Glomerular endothelial cell (primary cell): ENCODE results near the gene OGDHL. TPM values are rescaled to one million over a fixed set of nuclear protein-coding genes. Genes with fewer than 3 reads are reported as not detected.

Source experiments
- DNase-seq: peaks from one replicate; pipeline ENCODE4 v3.0.0-alpha.2; 2011; ENCODE audit warnings: low read depth, low spot score; ENCODE audit errors: extremely low read depth
- total RNA-seq: library from RNA; depleted of rRNA; stranded (reverse); fragments of >200 nt; gene quantifications from 2 replicates; pipeline ENCODE4 v1.2.3, GENCODE V29; 2015

Gene OGDHL
- total RNA-seq, 1 donor from 2014 or later = 0.58 TPM

- DNase-seq = no peak
These were observed 65.8 kb downstream of the OGDHL start for GRCh38 chr10:49696311-49696710.

- DNase-seq = no peak
These were observed 67.7 kb downstream of the OGDHL start for GRCh38 chr10:49694466-49694865.

GRCh38 chr10:49691588-49691987 lies 70.5 kb downstream of the OGDHL start:
- no peak for DNase-seq

GRCh38 chr10:49690698-49691356 lies 71.3 kb downstream of the OGDHL start:
- DNase-seq = no peak

- no peak for DNase-seq
These were observed 72.1 kb downstream of the OGDHL start for GRCh38 chr10:49689882-49690510.

- DNase-seq = no peak
These were observed 73.2 kb downstream of the OGDHL start for GRCh38 chr10:49688920-49689319.

GRCh38 chr10:49688261-49688846 lies 73.8 kb downstream of the OGDHL start:
- no peak for DNase-seq

- DNase-seq = no peak
These were observed 75.5 kb downstream of the OGDHL start for GRCh38 chr10:49686651-49687050.

Other genes with a start within 250 kb of the OGDHL start
- gene ERCC6, start 223.2 kb downstream of the OGDHL start, total RNA-seq = 10.7 and 14.5 TPM in 2 replicates
- not detected in 2 replicates for gene SLC18A3, start 152.0 kb downstream of the OGDHL start, total RNA-seq
- gene CHAT, start 148.3 kb downstream of the OGDHL start, total RNA-seq = not detected in 2 replicates
- not detected in 2 replicates for gene C10orf53, start 82.7 kb downstream of the OGDHL start, total RNA-seq
- 16.9 and 22.0 TPM in 2 replicates for gene PARG, start 179.7 kb upstream of the OGDHL start, total RNA-seq
- gene TIMM23B, start 179.7 kb upstream of the OGDHL start, total RNA-seq = 7.5 and 22.5 TPM in 2 replicates
- 4.8 and 13.2 TPM in 2 replicates for gene AGAP6, start 226.1 kb upstream of the OGDHL start, total RNA-seq